Neural cell (in vitro differentiated cells): ENCODE data around the gene DIRAS2.

Experiments used
- EP300 ChIP-seq: fragments of 450-650 bp; conservative IDR thresholded peaks from 2 replicates; pipeline ENCODE4 v1.6.1; 2014; ENCODE audit warnings: antibody characterized with exemption, mild to moderate bottlenecking, moderate library complexity; ENCODE audit not compliant: poor library complexity, severe bottlenecking
- EZH2 ChIP-seq: fragments of 200-600, 300-800 bp; shearing (Covaris generic), sonication (generic); IDR thresholded peaks from 2 replicates; pipeline ENCODE4 v1.6.1; 2014; ENCODE audit warnings: antibody characterized with exemption, low read length, borderline replicate concordance, mild to moderate bottlenecking; ENCODE audit not compliant: insufficient read depth, poor library complexity, severe bottlenecking
- MXI1 ChIP-seq: fragments of 450-650 bp; conservative IDR thresholded peaks from 2 replicates; pipeline ENCODE4 v1.6.1; 2014; ENCODE audit warnings: antibody characterized with exemption, mild to moderate bottlenecking; ENCODE audit not compliant: poor library complexity, severe bottlenecking
- POLR2AphosphoS5 ChIP-seq: IDR thresholded peaks from 2 replicates; pipeline ENCODE4 v1.6.1; 2012
- RAD21 ChIP-seq: fragments of 450-650 bp; conservative IDR thresholded peaks from 2 replicates; pipeline ENCODE4 v1.6.1; 2014; ENCODE audit warnings: antibody characterized with exemption, mild to moderate bottlenecking, moderate library complexity
- SMC3 ChIP-seq: fragments of 450-650 bp; conservative IDR thresholded peaks from 2 replicates; pipeline ENCODE4 v1.6.1; 2014; ENCODE audit warnings: antibody characterized with exemption, mild to moderate bottlenecking, moderate library complexity; ENCODE audit not compliant: poor library complexity
- TAF1 ChIP-seq: IDR thresholded peaks from 2 replicates; pipeline ENCODE4 v1.6.1; 2012; ENCODE audit warnings: low read depth
- TF ChIP-seq, protein P1 (sequence below): fragments of 450-650 bp; IDR thresholded peaks from 2 replicates; pipeline ENCODE4 v1.5.1; 2014; ENCODE audit warnings: antibody characterized with exemption, mild to moderate bottlenecking, moderate library complexity; ENCODE audit not compliant: poor library complexity, severe bottlenecking
- TF ChIP-seq, protein P2 (sequence below): IDR thresholded peaks from 2 replicates; pipeline ENCODE4 v1.6.1; 2012; ENCODE audit warnings: borderline replicate concordance

DNA sequence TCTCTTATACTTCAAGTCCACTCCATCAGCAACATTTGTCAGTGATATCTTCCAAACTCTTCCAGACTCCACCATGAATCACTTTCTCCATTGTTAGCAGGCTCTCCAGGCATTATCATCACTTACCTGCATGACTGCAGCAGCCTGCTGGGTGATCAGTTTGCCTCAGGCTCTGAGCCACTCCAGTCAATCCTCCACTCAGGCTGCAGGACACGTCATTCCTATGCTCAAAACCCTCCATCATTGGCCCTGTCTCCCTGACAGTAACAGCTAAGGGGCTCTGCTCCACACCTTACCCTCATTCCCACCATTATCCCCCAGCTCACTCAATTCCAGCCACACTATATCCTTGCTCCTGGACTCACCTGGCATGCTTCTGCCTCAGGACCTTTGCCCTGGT, 10.7 kb downstream of the DIRAS2 start:
- TF ChIP-seq, protein P1, sequence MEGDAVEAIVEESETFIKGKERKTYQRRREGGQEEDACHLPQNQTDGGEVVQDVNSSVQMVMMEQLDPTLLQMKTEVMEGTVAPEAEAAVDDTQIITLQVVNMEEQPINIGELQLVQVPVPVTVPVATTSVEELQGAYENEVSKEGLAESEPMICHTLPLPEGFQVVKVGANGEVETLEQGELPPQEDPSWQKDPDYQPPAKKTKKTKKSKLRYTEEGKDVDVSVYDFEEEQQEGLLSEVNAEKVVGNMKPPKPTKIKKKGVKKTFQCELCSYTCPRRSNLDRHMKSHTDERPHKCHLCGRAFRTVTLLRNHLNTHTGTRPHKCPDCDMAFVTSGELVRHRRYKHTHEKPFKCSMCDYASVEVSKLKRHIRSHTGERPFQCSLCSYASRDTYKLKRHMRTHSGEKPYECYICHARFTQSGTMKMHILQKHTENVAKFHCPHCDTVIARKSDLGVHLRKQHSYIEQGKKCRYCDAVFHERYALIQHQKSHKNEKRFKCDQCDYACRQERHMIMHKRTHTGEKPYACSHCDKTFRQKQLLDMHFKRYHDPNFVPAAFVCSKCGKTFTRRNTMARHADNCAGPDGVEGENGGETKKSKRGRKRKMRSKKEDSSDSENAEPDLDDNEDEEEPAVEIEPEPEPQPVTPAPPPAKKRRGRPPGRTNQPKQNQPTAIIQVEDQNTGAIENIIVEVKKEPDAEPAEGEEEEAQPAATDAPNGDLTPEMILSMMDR = no peak
- TF ChIP-seq, protein P2, sequence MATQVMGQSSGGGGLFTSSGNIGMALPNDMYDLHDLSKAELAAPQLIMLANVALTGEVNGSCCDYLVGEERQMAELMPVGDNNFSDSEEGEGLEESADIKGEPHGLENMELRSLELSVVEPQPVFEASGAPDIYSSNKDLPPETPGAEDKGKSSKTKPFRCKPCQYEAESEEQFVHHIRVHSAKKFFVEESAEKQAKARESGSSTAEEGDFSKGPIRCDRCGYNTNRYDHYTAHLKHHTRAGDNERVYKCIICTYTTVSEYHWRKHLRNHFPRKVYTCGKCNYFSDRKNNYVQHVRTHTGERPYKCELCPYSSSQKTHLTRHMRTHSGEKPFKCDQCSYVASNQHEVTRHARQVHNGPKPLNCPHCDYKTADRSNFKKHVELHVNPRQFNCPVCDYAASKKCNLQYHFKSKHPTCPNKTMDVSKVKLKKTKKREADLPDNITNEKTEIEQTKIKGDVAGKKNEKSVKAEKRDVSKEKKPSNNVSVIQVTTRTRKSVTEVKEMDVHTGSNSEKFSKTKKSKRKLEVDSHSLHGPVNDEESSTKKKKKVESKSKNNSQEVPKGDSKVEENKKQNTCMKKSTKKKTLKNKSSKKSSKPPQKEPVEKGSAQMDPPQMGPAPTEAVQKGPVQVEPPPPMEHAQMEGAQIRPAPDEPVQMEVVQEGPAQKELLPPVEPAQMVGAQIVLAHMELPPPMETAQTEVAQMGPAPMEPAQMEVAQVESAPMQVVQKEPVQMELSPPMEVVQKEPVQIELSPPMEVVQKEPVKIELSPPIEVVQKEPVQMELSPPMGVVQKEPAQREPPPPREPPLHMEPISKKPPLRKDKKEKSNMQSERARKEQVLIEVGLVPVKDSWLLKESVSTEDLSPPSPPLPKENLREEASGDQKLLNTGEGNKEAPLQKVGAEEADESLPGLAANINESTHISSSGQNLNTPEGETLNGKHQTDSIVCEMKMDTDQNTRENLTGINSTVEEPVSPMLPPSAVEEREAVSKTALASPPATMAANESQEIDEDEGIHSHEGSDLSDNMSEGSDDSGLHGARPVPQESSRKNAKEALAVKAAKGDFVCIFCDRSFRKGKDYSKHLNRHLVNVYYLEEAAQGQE = no peak
- TF ChIP-seq POLR2AphosphoS5 (no peak), EP300 (no peak), RAD21 (no peak), TAF1 (no peak), EZH2 (no peak), MXI1 (no peak), SMC3 (no peak)
